ENCODE data around the gene F12.

DNA sequence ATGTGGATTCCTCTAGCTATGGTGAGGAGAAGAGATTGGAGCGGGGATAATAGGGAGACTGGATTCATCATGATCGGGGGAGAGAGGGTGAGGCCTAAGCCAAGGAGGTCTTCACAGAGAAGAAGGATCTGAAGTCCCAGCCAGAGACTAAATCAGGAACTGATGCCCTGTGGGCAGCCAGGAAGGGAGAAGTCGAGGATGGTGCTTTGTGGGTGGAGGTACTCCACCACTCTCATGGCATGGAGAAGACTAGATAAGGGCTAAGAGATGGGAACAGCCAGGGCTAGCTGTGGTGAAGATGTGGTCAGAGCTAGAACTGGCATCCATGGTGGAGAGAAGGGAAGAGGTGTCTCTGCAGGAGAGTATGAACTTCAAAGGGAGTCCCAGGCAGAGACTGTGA lies 54.7 kb downstream of the F12 start:
- no peak for TF ChIP-seq CTCF (IDR thresholded peaks at IDR 0.05; ENCODE audit: low read length)
- no peak for TF ChIP-seq EZH2 (IDR thresholded peaks at IDR 0.05; ENCODE audit: borderline replicate concordance, low read length)

All from OCI-LY1 (cell line).